HepG2 (cell line): ENCODE measurements around the gene PYHIN1. TPM values are rescaled to one million over a fixed set of nuclear protein-coding genes. Genes with fewer than 3 reads are reported as not detected.

ENCODE experiments used
- ATAC-seq: fragments of 200-7000 bp; cut with Tn5 transposase; 3 replicates; pipeline ENCODE4 v1.9.1; 2020; ENCODE audit warnings: mild to moderate bottlenecking, moderate library complexity
- BruUV-seq: library from RNA; stranded (reverse); fragments of 400-500 nt; replicated peaks from 2 replicates; lab custom pipeline; 2021; lab: Mats Ljungman, UMichigan
- CTCF ChIA-PET: fragments of 300-600 bp; formaldehyde crosslinking; extraction: SDS; loops from one replicate; lab custom pipeline; 2021; ENCODE audit warnings: low total read pairs, inconsistent platforms, low intra/inter-chr PET ratio; lab: Yijun Ruan, JAX
- POLR2A ChIA-PET: fragments of 350-600 bp; sonication (Branson Sonifier 250); formaldehyde crosslinking; loops from one replicate; lab custom pipeline; 2020; ENCODE audit warnings: antibody characterized with exemption, inconsistent platforms; lab: Yijun Ruan, JAX
- DNase-seq: peaks from one replicate; pipeline ENCODE4 v3.0.0-alpha.2; 2015; ENCODE audit warnings: low spot score
- FAIRE-seq: peaks from 3 replicates; lab custom pipeline; 2011; peaks lifted over from hg19 to GRCh38; lab: Jason Lieb, UNC
- H2AFZ ChIP-seq: one replicate; pipeline ENCODE4 v1.6.1; 2011; ENCODE audit warnings: low read length, inconsistent platforms
- H3K27ac ChIP-seq: fragments of 300-600 bp; 3 replicates; pipeline ENCODE4 v1.8.0; 2011; ENCODE audit warnings: mixed run types, mild to moderate bottlenecking, mixed read lengths, low read length, inconsistent platforms; ENCODE audit not compliant: insufficient read depth; ENCODE audit errors: extremely low read length
- H3K27me3 ChIP-seq, 2 experiments: fragments of 200-600 bp in 1 of 2; 2 replicates in 1 of 2; 3 replicates in 1 of 2; pipeline versions ENCODE4 v1.6.0 to v1.8.0; 2011; ENCODE audit warnings: low read length in 2 of 2, mild to moderate bottlenecking in 2 of 2, moderate library complexity in 2 of 2, inconsistent platforms in 1 of 2; ENCODE audit not compliant: insufficient read depth in 2 of 2, control insufficient read depth in 1 of 2
- H3K36me3 ChIP-seq, 2 experiments: fragments of 200-600 bp in 1 of 2; replicated peaks in 1 of 2; 2 replicates in 1 of 2; 3 replicates in 1 of 2; pipeline versions ENCODE4 v1.5.1 to v1.8.0; 2011; ENCODE audit warnings: low read length in 2 of 2, inconsistent platforms in 1 of 2; ENCODE audit not compliant: insufficient read depth in 2 of 2, control insufficient read depth in 1 of 2
- H3K4me1 ChIP-seq: 2 replicates; pipeline ENCODE4 v1.5.1; 2012; ENCODE audit warnings: low read length, inconsistent platforms; ENCODE audit not compliant: insufficient read depth
- H3K4me2 ChIP-seq: 2 replicates; pipeline ENCODE4 v1.6.0; 2011; ENCODE audit warnings: low read depth, low read length, inconsistent platforms
- H3K4me3 ChIP-seq, 3 experiments: fragments of 200-600 bp in 1 of 3; sonication (generic), shearing (Covaris generic) in 1 of 3; replicated peaks in 1 of 3; 2 replicates each; pipeline ENCODE4 v1.5.1; 2011 to 2016; ENCODE audit warnings: low read length in 3 of 3, inconsistent platforms in 2 of 3, low read depth in 2 of 3, mild to moderate bottlenecking in 2 of 3, control low read depth in 1 of 3, mixed read lengths in 1 of 3; ENCODE audit not compliant: insufficient read depth in 1 of 3
- H3K79me2 ChIP-seq: one replicate; pipeline ENCODE4 v1.6.1; 2011; ENCODE audit warnings: low read length, inconsistent platforms; ENCODE audit not compliant: insufficient read depth
- H3K9ac ChIP-seq: 2 replicates; pipeline ENCODE4 v1.6.0; 2011; ENCODE audit warnings: mild to moderate bottlenecking, low read depth, low read length, inconsistent platforms; ENCODE audit not compliant: insufficient read depth
- H3K9me3 ChIP-seq: 2 replicates; pipeline ENCODE4 v1.5.1; 2012; ENCODE audit warnings: mild to moderate bottlenecking, low read length
- H4K20me1 ChIP-seq: 2 replicates; pipeline ENCODE4 v1.6.0; 2011; ENCODE audit warnings: inconsistent platforms, mild to moderate bottlenecking, low read length, moderate library complexity; ENCODE audit not compliant: insufficient read depth
- ATF2 ChIP-seq: sonication (generic); formaldehyde crosslinking; IDR thresholded peaks from 2 replicates; pipeline ENCODE4 v1.4.0; 2020; ENCODE audit warnings: missing genetic modification reagents
- ATF7-NPFF ChIP-seq: sonication (generic); formaldehyde crosslinking; IDR thresholded peaks from 2 replicates; pipeline ENCODE4 v1.8.1; 2023; ENCODE audit warnings: mild to moderate bottlenecking, low read depth, missing genetic modification reagents, moderate library complexity
- CENPX ChIP-seq: sonication (generic); formaldehyde crosslinking; IDR thresholded peaks from 2 replicates; pipeline ENCODE4 v1.9.0; 2021; ENCODE audit warnings: mild to moderate bottlenecking, missing genetic modification reagents, moderate library complexity
- CREB1 ChIP-seq, 2 experiments: fragments of 450-650 bp in 1 of 2; IDR thresholded peaks; 2 replicates each; pipeline ENCODE4 v1.6.1; 2016 to 2017; ENCODE audit warnings: control low read depth in 1 of 2, mild to moderate bottlenecking in 1 of 2, missing compliant biosample characterization in 1 of 2, missing genetic modification characterization in 1 of 2
- KLF9 ChIP-seq: IDR thresholded peaks from 2 replicates; pipeline ENCODE4 v1.6.1; 2016; ENCODE audit warnings: low read depth
- KMT2A ChIP-seq: sonication (generic); formaldehyde crosslinking; IDR thresholded peaks from 2 replicates; pipeline ENCODE4 v1.4.0; 2020; ENCODE audit warnings: missing genetic modification reagents
- NFE2L2 ChIP-seq: fragments of 150-350 bp; IDR thresholded peaks from 2 replicates; pipeline ENCODE4 v1.6.1; 2014; ENCODE audit warnings: low read length
- TFAP4 ChIP-seq: sonication (generic); IDR thresholded peaks from 2 replicates; pipeline ENCODE4 v1.6.1; 2016; ENCODE audit warnings: low read depth, borderline replicate concordance
- THRA ChIP-seq: sonication (generic); formaldehyde crosslinking; IDR thresholded peaks from 2 replicates; pipeline ENCODE4 v1.4.0; 2020; ENCODE audit warnings: missing genetic modification reagents, borderline replicate concordance
- ZBTB10 ChIP-seq: sonication (generic); formaldehyde crosslinking; IDR thresholded peaks from 2 replicates; pipeline ENCODE4 v1.4.0; 2020; ENCODE audit warnings: missing genetic modification reagents, borderline replicate concordance
- ZFP90 ChIP-seq: sonication (generic); formaldehyde crosslinking; IDR thresholded peaks from 2 replicates; pipeline ENCODE4 v1.8.0; 2022; ENCODE audit warnings: missing genetic modification reagents, mild to moderate bottlenecking, inconsistent platforms, borderline replicate concordance
- ZNF3 ChIP-seq: IDR thresholded peaks from 2 replicates; pipeline ENCODE4 v1.7.0; 2017; ENCODE audit warnings: inconsistent platforms
- ZNF446 ChIP-seq: sonication (generic); formaldehyde crosslinking; IDR thresholded peaks from 2 replicates; pipeline ENCODE4 v1.5.0; 2020; ENCODE audit warnings: mild to moderate bottlenecking, missing genetic modification reagents
- ZNF552 ChIP-seq: sonication (generic); formaldehyde crosslinking; IDR thresholded peaks from 2 replicates; pipeline ENCODE4 v1.9.0; 2022; ENCODE audit warnings: missing genetic modification reagents, mild to moderate bottlenecking, borderline replicate concordance
- ZNF619 ChIP-seq: sonication (generic); formaldehyde crosslinking; IDR thresholded peaks from 2 replicates; pipeline ENCODE4 v1.4.0; 2020; ENCODE audit warnings: mild to moderate bottlenecking, missing genetic modification reagents
- ZSCAN22 ChIP-seq: sonication (generic); formaldehyde crosslinking; IDR thresholded peaks from 2 replicates; pipeline ENCODE4 v1.4.0; 2020; ENCODE audit warnings: mild to moderate bottlenecking, missing genetic modification reagents
- WGBS: methylation state at CpG from one replicate; pipeline ENCODE4 v1.1.6; 2017; ENCODE audit warnings: low lambda C conversion rate; 5-methylcytosine and 5-hydroxymethylcytosine counted together
- in situ Hi-C: cut with HindIII; loops from 2 replicates; pipeline ENCODE4 v1.10.0; 2017; ENCODE audit warnings: low pct_unique_long_range_greater_than_20kb; ENCODE audit not compliant: extremely low pct_ligation_motif_present
- intact Hi-C: fragments of 100-400 bp; cut with micrococcal nuclease; formaldehyde crosslinking; loops from one replicate; pipeline ENCODE4 v1.10.0; 2022; ENCODE audit not compliant: unreplicated experiment
- polyA plus RNA-seq, 8 experiments: library from polyadenylated mRNA; depleted of rRNA in 3 of 8; stranded (reverse) in 7 of 8; unstranded in 1 of 8; fragments of >200 nt; fragmentation: Illumina TruSeq in 4 of 8; extraction: Trizol in 4 of 8; gene quantifications; 2 replicates each; pipeline versions ENCODE4 v1.2.1 to v1.2.3, GENCODE V29; 2011 to 2016; ENCODE audit warnings: low read depth in 4 of 8, missing spikeins in 1 of 8, mixed read lengths in 1 of 8; ENCODE audit not compliant: insufficient read depth in 1 of 8
- total RNA-seq, 5 experiments: library from RNA; depleted of rRNA; stranded (reverse); fragments of >200 nt; fragmentation: Illumina TruSeq; extraction: Trizol; gene quantifications; 2 replicates each; pipeline ENCODE4 v1.2.3, GENCODE V29; 2016; ENCODE audit warnings: low read depth in 1 of 5

Gene PYHIN1
- total and polyA plus RNA-seq, 2 of the 13 experiments (the other 11 are each of a cell fraction or from before 2014, with no cell fraction given), result not detected

- intact Hi-C loops, result no loop called here
These were observed 77.4 kb downstream of the PYHIN1 start for GRCh38 chr1:159008744-159009188.

GRCh38 chr1:159009287-159009686 is 77.9 kb downstream of the PYHIN1 start:
- WGBS, result 3% methylated on average over 2 of the region's 2 CpGs
- no peak overlapping the region for H3K27ac ChIP-seq
- H4K20me1 ChIP-seq, result no peaks in the 10 kb centered on the region
- DNase-seq (no peak), ATAC-seq (no peak), FAIRE-seq (no peak)
- no peak overlapping the region for H3K9ac ChIP-seq
- no peak overlapping the region for H2AFZ ChIP-seq
- no peak overlapping the region for H3K4me2 ChIP-seq
- no peak overlapping the region for H3K4me3 ChIP-seq
- no peaks in the 10 kb centered on the region for H3K79me2 ChIP-seq
- ChIA-PET CTCF (no interaction called here), POLR2A (no interaction called here)
- intact Hi-C loops, result no loop called here
- no peaks in the 10 kb centered on the region for H3K36me3 ChIP-seq
- H3K4me1 ChIP-seq, result no peaks in the 10 kb centered on the region
- H3K9me3 ChIP-seq, result no peaks in the 10 kb centered on the region
- in situ Hi-C loops, result loop anchor here (25.0 kb wide), 1 partner anchor 822 kb away; the partner anchor contains the start of gene CD1D
- no TSS peak for BruUV-seq
- peaks cover 0 to 2% of the 10 kb centered on the region in 2 experiments; a peak in 1 of 5 replicates for H3K27me3 ChIP-seq
- no peak for TF ChIP-seq KMT2A
- TF ChIP-seq ZNF446 (CRISPR knock-in tag), result no peak
- TF ChIP-seq ATF7-NPFF (CRISPR knock-in tag), result no peak
- TF ChIP-seq ATF2 (CRISPR knock-in tag), result no peak
- no peak for TF ChIP-seq KLF9 (CRISPR knock-in tag)
- TF ChIP-seq THRA (CRISPR knock-in tag), result no peak
- TF ChIP-seq ZBTB10 (CRISPR knock-in tag), result no peak

More at GRCh38 chr1:159008744-159009188, 77.4 kb downstream of the PYHIN1 start:
- Histone ChIP-seq H3K4me2 (no peak overlapping the region), H3K4me1 (no peaks in the 10 kb centered on the region), H4K20me1 (no peaks in the 10 kb centered on the region), H3K9ac (no peak overlapping the region), H3K4me3 (no peak overlapping the region), H2AFZ (no peak overlapping the region), H3K79me2 (no peaks in the 10 kb centered on the region), H3K36me3 (no peaks in the 10 kb centered on the region), H3K9me3 (no peaks in the 10 kb centered on the region), H3K27me3 (peaks cover 0 to 2% of the 10 kb centered on the region in 2 experiments; a peak in 1 of 5 replicates), H3K27ac (no peak overlapping the region)
- FAIRE-seq (no peak), DNase-seq (no peak), ATAC-seq (no peak)
- TF ChIP-seq ZNF3 (no peak), ZNF552 (CRISPR knock-in tag) (no peak), CENPX (CRISPR knock-in tag) (no peak), ZFP90 (CRISPR knock-in tag) (no peak), NFE2L2 (no peak), TFAP4 (no peak), ZSCAN22 (no peak), ZNF619 (CRISPR knock-in tag) (no peak), CREB1 (IDR thresholded peaks at IDR 0.05) (no peak), CREB1 (CRISPR knock-in tag; IDR thresholded peaks at IDR 0.05) (no peak)
- 2% methylated on average over 4 of the region's 4 CpGs for WGBS
- ChIA-PET CTCF (no interaction called here), POLR2A (no interaction called here)
- BruUV-seq, result no TSS peak
- in situ Hi-C loops, result loop anchor here (25.0 kb wide), 1 partner anchor 821 kb away; the partner anchor contains the start of gene CD1D
